GM19438 (cell line): ENCODE measurements around the gene PDE4B.
"Not testable (repeated sequence)": the region's sequence is repeated elsewhere in the genome, so short reads cannot be mapped to it uniquely, and the experiment has no call there.

Experiments used
- ATAC-seq: cut with Tn5 transposase; IDR thresholded peaks from one replicate; pipeline ENCODE4 v1.9.1; 2021; ENCODE audit warnings: low read depth; ENCODE audit not compliant: unreplicated experiment

PDE4B gene

DNA sequence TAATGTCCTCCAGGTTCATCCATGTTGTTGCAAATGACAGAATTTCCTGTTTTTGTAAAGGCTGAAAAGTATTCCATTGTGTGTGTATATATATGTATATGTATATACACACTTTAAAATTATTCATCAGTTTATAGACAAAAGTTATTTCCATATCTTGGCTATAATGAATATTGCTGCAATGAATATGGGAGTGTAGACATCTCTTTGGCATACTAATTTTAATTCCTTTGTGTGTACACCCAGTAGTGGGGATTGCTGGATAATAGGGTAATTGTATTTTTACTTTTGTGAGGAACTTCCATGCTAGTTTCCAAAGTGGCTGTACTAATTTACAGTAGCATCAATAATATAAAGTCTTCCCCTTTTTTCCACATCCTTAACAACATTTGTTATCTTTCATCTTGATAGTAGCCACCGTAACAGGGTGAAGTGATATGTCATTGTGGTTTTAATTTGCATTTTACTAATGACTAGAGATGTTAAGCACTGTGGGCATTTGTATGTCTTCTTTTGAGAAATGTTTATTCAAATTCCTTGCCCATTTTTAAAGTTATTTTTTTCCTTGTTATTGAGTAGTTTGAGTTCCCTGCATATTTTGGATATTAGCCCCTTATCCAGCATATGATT lies 243.0 kb downstream of the PDE4B start:
- ATAC-seq, result no peak

DNA sequence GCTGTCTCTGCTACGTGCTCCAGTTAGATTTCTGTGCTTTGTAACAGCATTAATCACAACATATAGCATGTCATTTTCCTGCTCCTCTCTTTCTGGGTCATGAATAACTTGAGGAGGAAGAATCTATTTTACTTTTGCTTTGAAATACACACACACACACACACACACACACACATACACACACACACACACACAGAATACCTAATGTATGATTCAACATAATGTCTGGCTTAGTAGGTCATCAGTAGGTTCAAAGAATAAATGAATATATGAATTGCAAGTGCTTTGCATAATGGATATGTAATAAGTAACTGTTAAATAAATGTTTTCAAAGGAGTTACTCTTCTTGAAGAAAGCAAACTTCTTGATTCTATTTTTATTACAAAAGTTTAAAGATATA lies 249.0 kb downstream of the PDE4B start:
- no peak for ATAC-seq

DNA sequence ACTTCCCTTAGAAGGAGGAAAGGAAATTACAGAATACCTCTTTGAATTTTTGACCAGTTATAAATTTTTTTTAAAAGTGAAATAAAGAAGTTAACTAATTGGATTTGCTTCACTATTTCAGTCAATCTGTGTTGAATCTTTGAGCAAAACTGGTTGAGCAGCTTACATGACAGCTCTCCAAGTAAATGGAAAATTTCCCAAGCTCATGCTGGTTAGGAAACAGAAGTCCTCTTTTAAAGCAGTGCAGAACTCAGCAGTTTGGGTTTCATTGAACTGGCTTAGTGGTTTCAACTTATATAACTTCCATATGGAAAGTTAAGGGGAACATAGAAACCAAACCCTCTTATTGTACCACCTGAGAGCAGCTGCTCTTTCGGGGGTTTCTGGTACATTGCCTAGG lies 250.5 kb downstream of the PDE4B start:
- ATAC-seq, result no peak

DNA sequence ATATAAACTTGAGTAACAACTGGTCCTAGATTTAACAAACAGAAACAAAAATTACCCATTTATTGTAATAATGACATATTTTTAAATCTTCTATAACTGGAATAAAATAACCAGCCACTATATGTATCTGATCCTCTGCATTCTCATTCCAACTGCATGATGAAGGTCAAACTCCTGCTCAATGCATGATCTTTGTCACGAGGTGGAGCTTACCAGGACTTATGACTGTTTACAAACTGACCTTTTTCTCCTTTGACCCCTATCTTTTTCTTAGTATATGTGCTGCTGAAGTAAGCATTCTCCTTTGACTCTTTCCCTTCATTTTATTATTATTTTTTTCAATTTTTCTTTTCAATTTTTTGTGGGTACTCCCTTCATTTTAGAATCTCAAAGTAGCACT lies 252.2 kb downstream of the PDE4B start:
- ATAC-seq, result no peak

DNA sequence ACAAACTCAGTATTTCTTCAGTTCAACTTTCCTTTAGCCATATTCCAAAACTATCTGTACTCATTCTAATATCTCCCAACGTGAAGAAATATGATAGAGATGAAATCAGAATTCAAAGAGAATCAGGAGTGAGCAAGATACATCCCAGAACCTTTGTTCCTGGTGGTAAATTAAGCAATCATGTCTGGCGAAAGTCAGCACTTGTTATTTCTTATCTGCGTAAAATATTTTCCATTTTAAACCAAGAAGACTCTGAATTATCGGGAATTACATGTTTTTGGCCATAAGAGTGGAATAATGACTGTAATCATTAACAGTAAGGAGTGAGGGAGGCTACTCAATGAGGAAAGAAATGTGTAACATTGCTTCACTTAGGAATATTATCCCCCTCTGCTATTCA lies 253.7 kb downstream of the PDE4B start:
- no peak for ATAC-seq

DNA sequence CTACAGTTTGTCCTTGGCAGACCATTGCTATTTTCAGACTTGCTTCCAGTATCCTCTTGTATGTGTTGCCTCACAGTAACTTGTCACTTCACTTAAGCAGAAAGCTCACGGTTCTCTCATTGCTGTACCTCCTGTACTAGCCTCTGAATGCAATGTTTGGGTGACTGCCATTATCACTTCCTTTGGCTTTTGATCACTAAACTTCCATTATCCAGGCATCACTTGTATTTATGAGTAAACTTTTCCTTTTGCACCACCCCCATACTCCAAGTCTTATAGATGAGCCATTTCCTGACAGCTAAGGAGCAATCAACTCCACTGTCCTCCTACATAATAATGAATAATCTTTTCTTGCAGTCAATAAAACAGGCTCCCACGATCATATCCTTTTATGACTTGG lies 255.3 kb downstream of the PDE4B start:
- no peak for ATAC-seq

DNA sequence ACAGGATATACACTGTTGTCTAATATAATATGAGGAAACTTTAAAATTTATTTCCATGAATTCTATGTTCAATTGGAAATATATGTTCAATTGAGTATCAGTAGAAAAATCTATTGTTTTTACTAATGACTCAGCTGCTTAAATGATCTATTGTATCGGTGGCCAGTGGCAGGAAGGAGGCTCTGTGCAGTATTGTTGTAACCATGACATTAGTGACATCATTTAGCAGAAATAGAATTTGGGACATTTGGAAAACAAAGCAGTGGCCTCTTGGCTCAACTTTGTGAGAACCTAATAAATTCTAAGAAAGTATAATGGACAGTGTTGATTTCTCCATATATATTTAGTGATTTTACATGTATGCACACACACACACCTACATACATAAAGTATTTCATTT lies 257.4 kb downstream of the PDE4B start:
- no peak for ATAC-seq

DNA sequence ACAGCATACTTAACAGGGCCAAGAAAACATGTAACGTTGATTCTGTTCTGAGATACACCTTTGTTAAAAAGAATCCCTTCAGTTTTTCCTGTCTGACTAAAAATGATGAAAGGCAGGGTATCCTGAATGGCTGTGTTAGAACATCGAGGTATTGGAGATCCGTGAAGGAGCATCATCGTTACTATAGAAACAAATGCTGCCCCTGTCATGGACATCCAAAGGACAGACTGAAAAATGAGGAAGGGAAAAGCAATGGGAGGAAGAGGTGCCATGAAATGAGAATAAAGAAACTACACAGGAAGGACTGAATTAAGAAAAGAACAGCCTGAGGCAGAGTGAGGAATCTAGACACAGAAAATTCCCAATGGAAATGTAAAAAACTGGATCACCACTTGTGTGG lies 257.9 kb downstream of the PDE4B start:
- no peak for ATAC-seq

DNA sequence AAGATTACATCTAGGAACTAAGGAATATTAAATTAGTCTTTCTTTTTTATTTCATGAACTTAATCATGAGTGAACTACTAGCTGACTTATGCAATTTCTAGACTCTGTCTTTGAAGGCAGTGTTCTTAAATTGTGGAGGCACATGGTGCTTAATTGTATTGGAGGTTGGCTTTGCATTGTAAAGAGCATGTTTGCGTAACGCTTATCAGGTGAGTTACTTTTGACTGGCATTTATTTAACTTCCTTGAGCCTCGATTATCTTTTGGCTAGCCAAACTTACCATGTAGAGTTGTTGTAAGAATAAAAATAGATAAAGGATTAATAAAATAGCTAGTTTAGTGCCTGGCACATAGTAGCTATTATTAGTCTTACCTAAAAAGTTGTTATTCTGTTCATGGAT lies 262.4 kb downstream of the PDE4B start:
- no peak for ATAC-seq

DNA sequence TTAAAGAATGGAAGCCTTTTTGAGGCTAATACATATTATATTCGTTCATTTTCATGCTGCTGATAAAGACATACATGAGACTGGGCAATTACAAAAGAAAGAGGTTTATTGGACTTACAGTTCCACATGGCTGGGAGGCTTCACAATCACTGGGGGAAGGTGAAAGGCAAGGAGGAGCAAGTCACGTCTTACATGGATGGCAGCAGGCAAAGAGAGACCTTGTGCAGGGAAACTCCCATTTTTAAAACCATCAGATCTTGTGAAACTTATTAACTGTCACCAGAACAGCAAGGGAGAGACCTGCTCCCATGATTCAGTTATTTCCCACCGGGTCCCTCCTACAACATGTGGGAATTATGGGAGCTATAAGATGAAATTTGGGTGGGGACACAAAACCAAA lies 264.8 kb downstream of the PDE4B start:
- not testable (repeated sequence) for ATAC-seq

DNA sequence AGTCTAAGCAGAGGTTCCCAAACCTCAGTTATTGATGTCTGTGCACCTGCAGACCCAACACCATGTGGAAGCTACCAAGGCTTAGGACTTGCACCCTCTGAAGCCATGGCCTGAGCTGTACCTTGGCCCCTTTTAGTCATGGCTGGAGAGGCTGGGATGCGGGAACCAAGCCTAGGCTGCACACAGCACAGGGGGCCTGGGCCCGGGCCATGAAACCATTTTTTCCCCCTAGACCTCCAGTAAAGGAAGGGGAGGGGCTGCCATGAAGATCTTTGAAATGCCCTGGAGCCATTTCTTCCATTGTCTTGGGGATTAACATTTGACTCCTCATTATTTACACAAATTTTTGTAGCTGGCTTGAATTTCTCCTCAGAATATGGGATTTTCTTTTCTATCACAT lies 265.9 kb downstream of the PDE4B start:
- ATAC-seq, result no peak

DNA sequence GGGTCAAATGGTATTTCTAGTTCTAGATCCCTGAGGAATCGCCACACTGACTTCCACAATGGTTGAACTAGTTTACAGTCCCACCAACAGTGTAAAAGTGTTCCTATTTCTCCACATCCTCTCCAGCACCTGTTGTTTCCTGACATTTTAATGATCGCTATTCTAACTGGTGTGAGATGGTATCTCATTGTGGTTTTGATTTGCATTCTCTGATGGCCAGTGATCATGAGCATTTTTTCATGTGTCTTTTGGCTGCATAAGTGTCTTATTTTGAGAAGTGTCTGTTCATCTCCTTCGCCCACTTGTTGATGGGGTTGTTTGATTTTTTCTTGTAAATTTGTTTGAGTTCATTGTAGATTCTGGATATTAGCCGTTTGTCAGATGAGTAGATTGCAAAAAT lies 274.5 kb downstream of the PDE4B start:
- not testable (repeated sequence) for ATAC-seq

DNA sequence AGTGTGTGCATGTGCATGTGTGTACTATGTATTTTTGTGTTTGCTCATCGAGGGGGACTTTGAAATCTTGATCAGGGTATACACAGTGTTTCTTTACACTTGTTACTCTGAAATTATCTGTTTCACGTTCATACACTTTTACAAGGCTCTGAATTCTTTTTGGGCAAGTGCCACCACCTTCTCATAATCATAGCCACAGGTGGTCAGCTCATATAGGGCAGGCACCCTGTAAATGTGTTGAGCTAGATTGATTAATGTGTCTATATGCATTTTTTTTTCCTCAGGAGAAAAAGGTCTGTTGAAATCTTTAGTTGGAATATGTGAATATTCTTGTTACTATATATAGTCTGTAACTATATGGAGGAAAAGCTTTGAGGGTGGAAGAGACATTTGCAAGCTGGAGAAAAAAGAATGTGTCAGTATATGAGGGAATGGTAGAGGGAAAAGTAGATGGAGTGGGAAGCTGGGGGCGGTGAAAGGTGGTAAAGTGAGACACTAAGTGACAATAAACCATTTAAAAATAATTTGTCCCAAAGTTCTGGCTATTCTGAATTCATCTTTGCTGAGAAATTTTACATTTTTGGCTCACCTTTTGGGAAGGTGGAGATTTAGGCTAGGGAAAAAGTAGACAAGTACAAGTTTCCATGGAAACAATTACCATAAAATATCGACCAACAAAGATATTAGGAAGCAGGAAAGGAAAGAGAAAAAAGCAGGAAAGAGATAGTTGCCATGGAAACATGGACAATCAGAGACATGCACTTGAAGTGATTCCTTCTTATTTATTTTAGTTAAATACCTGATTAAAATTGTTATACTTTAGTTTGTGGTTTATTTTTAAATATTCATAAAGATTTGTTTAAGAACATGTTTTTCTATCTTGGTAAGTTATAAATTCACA lies 277.5 kb downstream of the PDE4B start:
- ATAC-seq, result no peak

DNA sequence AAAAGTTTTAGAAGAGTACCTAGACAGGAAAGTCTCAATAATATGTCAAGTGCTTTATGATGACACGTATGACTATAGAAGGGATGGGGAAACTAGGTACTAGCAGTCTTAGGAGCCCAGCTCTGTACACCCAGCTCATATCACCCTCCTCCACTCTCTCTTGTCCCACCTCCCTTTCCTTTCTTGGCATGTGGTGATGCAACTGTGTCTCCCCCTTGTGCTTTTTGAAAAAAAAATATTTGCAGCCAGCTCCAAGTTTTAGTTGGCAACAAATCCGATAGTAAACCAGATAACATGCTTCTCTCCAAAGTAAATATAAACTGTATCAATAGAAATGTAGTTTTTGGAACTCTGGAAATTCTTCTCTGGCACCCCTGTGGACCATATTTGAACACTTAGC lies 280.7 kb downstream of the PDE4B start:
- ATAC-seq, result no peak

DNA sequence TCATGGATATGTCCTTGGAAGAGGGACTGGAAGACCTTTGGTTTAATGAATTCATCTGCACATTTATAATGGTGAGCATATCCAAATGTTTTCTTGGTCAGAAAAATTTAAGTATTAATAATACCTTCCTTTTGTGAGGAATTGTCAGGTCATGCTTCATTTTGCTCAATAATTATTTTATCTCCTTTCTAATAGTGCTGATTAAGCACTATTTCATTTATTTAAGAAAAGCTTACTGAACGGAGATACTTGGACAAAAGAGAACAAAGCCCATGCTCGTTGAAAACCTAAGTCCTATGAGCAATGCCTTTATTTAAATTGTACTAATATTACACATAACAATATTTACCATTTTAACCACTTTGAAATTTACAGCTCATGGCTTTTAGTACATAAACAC lies 281.5 kb downstream of the PDE4B start:
- ATAC-seq, result no peak

DNA sequence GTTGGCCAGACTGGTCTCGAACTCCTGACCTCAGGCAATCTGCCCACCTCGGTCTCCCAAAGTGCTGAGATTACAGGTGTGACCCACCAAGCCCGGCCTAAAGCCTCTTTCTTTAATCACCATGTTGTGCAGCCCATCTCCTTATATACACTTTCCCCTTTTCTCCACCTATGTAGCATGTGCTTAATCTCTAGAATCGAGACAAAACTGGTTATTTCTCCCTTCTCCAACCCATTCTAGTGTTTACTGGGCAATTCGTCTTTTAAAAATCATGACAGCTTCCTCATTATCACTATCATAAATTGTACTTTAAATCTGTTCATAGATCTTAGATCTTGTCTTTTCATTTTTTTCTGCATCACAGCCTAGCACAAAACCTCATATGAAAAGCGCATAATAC lies 285.7 kb downstream of the PDE4B start:
- ATAC-seq, result no peak

DNA sequence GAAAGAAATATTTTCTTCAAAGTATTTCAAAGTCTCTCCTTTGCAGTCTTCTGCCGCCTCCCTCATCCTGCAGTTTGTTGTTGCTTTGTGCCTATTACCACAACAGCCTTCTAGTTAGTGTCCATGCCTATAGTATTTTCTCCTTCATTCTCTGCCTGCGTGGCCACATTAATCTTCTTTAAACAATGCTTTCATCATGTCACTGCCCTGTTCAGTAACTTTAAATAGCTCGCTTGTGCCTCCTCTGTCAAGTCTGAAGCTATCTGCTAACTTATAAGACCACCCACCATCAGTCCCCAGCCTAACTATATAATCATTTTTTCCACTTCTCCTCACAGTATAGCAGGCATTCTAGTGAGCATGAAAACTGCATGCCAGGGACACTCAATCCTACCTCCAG lies 290.3 kb downstream of the PDE4B start:
- no peak for ATAC-seq

DNA sequence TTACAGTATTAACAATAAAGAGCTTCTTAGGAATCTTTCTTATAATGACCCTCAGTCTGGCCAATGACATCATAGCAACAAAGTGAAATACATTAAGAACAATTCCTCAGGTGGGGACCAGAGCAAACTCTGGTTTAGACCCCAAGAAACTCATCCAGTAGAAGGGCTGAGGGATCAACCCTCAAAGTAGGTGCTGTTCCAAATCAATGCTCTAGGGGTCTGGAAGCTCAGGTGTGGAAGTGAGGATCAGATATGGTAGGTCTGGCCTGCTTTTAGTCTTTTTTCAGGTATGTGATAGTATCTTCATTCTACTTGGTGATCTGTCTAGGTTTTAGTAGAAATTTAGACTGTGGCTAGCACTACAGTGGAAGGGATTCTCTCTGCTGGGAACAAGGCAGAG lies 291.7 kb downstream of the PDE4B start:
- no peak for ATAC-seq

DNA sequence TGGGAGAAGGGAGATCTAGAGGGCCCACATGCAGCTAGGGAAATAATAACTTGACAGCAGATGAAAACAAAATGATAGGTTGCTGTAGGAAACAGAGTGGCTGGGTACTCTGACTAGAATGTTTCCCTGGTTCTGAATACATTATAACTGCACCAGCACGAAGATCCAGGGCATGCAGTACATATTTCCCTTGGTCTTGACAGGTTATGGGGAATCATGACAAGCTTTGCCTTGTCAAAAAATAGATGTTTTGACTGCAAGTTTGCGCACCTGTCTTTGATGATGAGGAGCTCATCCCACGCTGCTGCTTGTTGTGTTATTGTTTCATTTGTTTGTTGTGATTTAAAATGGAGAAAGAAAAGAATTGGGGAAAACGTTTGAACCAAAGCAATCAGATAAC lies 292.9 kb downstream of the PDE4B start:
- ATAC-seq, result no peak

DNA sequence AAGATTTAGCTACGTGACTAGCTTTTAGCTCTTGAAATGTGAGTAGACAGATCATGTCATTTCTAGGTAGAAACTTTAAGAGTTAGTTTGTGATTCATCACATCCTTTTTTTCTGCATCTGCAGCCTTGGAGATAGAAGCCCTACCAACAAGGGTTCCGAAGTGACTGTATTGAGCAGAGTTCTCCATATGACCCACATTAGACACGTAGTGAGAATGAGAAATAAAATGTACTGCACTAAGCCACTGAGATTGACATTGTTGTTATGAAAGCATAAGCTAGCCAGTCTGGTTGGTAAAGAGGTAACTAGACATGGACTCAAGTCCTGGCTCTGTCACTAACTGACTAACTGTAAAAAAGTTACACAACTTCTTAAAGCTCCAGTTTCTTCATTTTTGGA lies 296.1 kb downstream of the PDE4B start:
- ATAC-seq, result no peak

DNA sequence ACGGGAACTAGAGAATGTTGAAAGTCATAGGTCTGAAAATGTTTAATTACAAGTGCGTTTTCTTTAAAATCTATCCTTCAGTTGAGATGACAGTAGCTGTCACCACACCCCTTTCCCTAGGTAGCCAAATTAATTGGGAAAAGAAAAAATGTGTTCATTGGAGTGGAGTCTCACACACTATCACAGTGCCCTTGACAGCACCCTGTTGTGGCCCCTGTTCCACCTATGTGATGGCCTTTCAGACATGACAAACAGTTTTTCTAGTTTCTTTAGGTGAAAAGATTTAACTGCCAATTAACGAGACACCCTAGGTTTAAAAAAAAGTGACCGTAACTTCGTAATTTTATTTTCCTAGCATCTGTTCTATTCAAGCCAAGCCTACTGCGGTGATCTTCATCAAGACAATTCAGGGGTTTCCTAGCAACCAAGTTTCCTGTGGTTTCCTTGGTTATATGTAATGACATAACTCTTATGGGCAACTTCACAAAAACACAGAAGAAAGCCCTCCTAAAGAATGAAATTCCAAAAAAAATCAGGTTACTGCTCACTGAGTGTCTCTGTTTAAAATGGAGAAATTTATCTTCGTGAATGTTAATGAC lies 298.3 kb downstream of the PDE4B start:
- no peak for ATAC-seq

DNA sequence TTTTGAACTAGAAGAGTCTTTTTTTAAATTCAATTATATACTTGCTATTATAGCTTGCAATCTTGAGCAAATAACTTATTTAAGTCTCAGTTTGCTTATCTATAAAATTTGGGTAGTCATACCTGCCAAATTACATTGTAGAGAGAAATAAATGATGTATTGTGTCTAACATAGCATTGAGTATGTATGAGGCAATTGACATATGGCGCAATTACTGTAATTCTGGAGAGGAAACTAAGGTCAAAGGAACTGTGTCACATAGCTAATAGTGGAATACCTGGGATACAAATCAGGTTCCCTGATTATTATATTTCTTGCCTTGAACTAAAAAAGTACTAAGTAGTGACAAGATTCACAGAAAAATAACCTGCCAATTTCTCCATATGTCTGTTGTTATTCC lies 302.5 kb downstream of the PDE4B start:
- no peak for ATAC-seq
